Epidermal melanocyte (primary cell): ENCODE measurements around the gene IWS1.
"Not testable (repeated sequence)": the region's sequence is repeated elsewhere in the genome, so short reads cannot be mapped to it uniquely, and the experiment has no call there.

Experiments
- DNase-seq: peaks from one replicate; pipeline ENCODE4 v3.0.0; 2011; ENCODE audit warnings: low spot score; ENCODE audit not compliant: insufficient read length

The IWS1 gene

GRCh38 chr2:127528487-127528886 is 2.2 kb upstream of the IWS1 start:
- DNase-seq = no peak

- DNase-seq = no peak
These were observed 914 bp upstream of the IWS1 start for GRCh38 chr2:127527001-127527804.

- no peak for DNase-seq
These were observed 578 bp downstream of the IWS1 start for GRCh38 chr2:127525691-127526131.

GRCh38 chr2:127524198-127524834 is 2.0 kb downstream of the IWS1 start:
- DNase-seq = not testable (repeated sequence)

- no peak for DNase-seq
These were observed 2.9 kb downstream of the IWS1 start for GRCh38 chr2:127523269-127523939.

GRCh38 chr2:127520424-127520823 is 5.9 kb downstream of the IWS1 start:
- DNase-seq = no peak

- no peak for DNase-seq
These were observed 8.8 kb downstream of the IWS1 start for GRCh38 chr2:127517465-127517864.

GRCh38 chr2:127516041-127516762 is 10.1 kb downstream of the IWS1 start:
- no peak for DNase-seq

- DNase-seq = no peak
These were observed 10.8 kb downstream of the IWS1 start for GRCh38 chr2:127515383-127515915.

GRCh38 chr2:127514485-127514884 is 11.8 kb downstream of the IWS1 start:
- no peak for DNase-seq

- no peak for DNase-seq
These were observed 12.2 kb downstream of the IWS1 start for GRCh38 chr2:127514076-127514475.

GRCh38 chr2:127512362-127512761 is 13.9 kb downstream of the IWS1 start:
- no peak for DNase-seq

- no peak for DNase-seq
These were observed 14.4 kb downstream of the IWS1 start for GRCh38 chr2:127511917-127512316.

- no peak for DNase-seq
These were observed 15.1 kb downstream of the IWS1 start for GRCh38 chr2:127511090-127511695.

- DNase-seq = no peak
These were observed 16.2 kb downstream of the IWS1 start for GRCh38 chr2:127510073-127510472.

GRCh38 chr2:127508631-127509034 is 17.7 kb downstream of the IWS1 start:
- DNase-seq = peak; percentile 87

- DNase-seq = no peak
These were observed 18.2 kb downstream of the IWS1 start for GRCh38 chr2:127508023-127508630.

GRCh38 chr2:127506510-127506909 is 19.8 kb downstream of the IWS1 start:
- no peak for DNase-seq

GRCh38 chr2:127504552-127505430 is 21.5 kb downstream of the IWS1 start:
- no peak for DNase-seq

GRCh38 chr2:127503491-127503890 is 22.8 kb downstream of the IWS1 start:
- DNase-seq = no peak
